ENCODE results near the gene IQSEC1.

IQSEC1 gene

GRCh38 chr3:13011573-13012220 is 61.5 kb downstream of the IQSEC1 start:
- no peak for TF ChIP-seq CTCF (IDR thresholded peaks at IDR 0.05; ENCODE audit: insufficient read depth, low read depth, low read length, missing control alignments)
- H3K4me3 ChIP-seq (ENCODE audit: low read depth, low read length): peak overlapping the region; percentile 56
- DNase-seq (ENCODE audit: low read depth): peak; percentile 96

GRCh38 chr3:13010780-13011572 is 62.3 kb downstream of the IQSEC1 start:
- peak overlapping the region; percentile 56 for H3K4me3 ChIP-seq (ENCODE audit: low read depth, low read length)
- TF ChIP-seq CTCF (IDR thresholded peaks at IDR 0.05; ENCODE audit: insufficient read depth, low read depth, low read length, missing control alignments): no peak
- DNase-seq (ENCODE audit: low read depth): peak; percentile 37

- H3K4me3 ChIP-seq (ENCODE audit: low read depth, low read length): peak overlapping the region; percentile 56
- DNase-seq (ENCODE audit: low read depth): peak; percentile 72
- no peak for TF ChIP-seq CTCF (IDR thresholded peaks at IDR 0.05; ENCODE audit: insufficient read depth, low read depth, low read length, missing control alignments)
Measured at GRCh38 chr3:13009946-13010315, 63.3 kb downstream of the IQSEC1 start.

- DNase-seq (ENCODE audit: low read depth): peak; percentile 91
- no peak for TF ChIP-seq CTCF (IDR thresholded peaks at IDR 0.05; ENCODE audit: insufficient read depth, low read depth, low read length, missing control alignments)
- H3K4me3 ChIP-seq (ENCODE audit: low read depth, low read length): peak overlapping the region; percentile 56
Measured at GRCh38 chr3:13009132-13009945, 63.9 kb downstream of the IQSEC1 start.

GRCh38 chr3:13008155-13008995 is 64.9 kb downstream of the IQSEC1 start:
- TF ChIP-seq CTCF (IDR thresholded peaks at IDR 0.05; ENCODE audit: insufficient read depth, low read depth, low read length, missing control alignments): no peak
- DNase-seq (ENCODE audit: low read depth): no peak
- no peak overlapping the region for H3K4me3 ChIP-seq (ENCODE audit: low read depth, low read length)

- no peak for TF ChIP-seq CTCF (IDR thresholded peaks at IDR 0.05; ENCODE audit: insufficient read depth, low read depth, low read length, missing control alignments)
- no peak overlapping the region for H3K4me3 ChIP-seq (ENCODE audit: low read depth, low read length)
- DNase-seq (ENCODE audit: low read depth): no peak
Measured at GRCh38 chr3:13007251-13007941, 65.8 kb downstream of the IQSEC1 start.

Measured in GM12865 (cell line).